Measurements from ENCODE around the gene LAMA3.
A peak's percentile ranks its signal among the peaks of the same experiment; 100 is the strongest.

Gene LAMA3

GRCh38 chr18:23668731-23669130 lies 20.5 kb upstream of the LAMA3 start:
- DNase-seq (ENCODE audit: low read depth in 3 of 3): no peak

GRCh38 chr18:23669202-23669766 lies 20.0 kb upstream of the LAMA3 start:
- DNase-seq (ENCODE audit: low read depth in 3 of 3): no peak

GRCh38 chr18:23669804-23670405 lies 19.3 kb upstream of the LAMA3 start:
- no peak for DNase-seq (ENCODE audit: low read depth in 3 of 3)

- DNase-seq (ENCODE audit: low read depth in 3 of 3): no peak
Observed at GRCh38 chr18:23671564-23671963, 17.7 kb upstream of the LAMA3 start.

- peak in 1 of 3 donors; percentile 19 for DNase-seq (ENCODE audit: low read depth in 3 of 3)
Observed at GRCh38 chr18:23673725-23674124, 15.5 kb upstream of the LAMA3 start.

- DNase-seq (ENCODE audit: low read depth in 3 of 3): no peak
Observed at GRCh38 chr18:23675236-23675635, 14.0 kb upstream of the LAMA3 start.

- no peak for DNase-seq (ENCODE audit: low read depth in 3 of 3)
Observed at GRCh38 chr18:23675896-23676295, 13.4 kb upstream of the LAMA3 start.

GRCh38 chr18:23682045-23682444 lies 7.2 kb upstream of the LAMA3 start:
- DNase-seq (ENCODE audit: low read depth in 3 of 3): no peak

- no peak for DNase-seq (ENCODE audit: low read depth in 3 of 3)
Observed at GRCh38 chr18:23682472-23682871, 6.8 kb upstream of the LAMA3 start.

GRCh38 chr18:23683155-23683554 lies 6.1 kb upstream of the LAMA3 start:
- DNase-seq (ENCODE audit: low read depth in 3 of 3): no peak

- no peak for DNase-seq (ENCODE audit: low read depth in 3 of 3)
Observed at GRCh38 chr18:23683671-23684070, 5.6 kb upstream of the LAMA3 start.

- DNase-seq (ENCODE audit: low read depth in 3 of 3): no peak
Observed at GRCh38 chr18:23684515-23685197, 4.6 kb upstream of the LAMA3 start.

- no peak for DNase-seq (ENCODE audit: low read depth in 3 of 3)
Observed at GRCh38 chr18:23688528-23688927, 725 bp upstream of the LAMA3 start.

GRCh38 chr18:23689616-23690504 lies 607 bp downstream of the LAMA3 start:
- no peak for DNase-seq (ENCODE audit: low read depth in 3 of 3)

GRCh38 chr18:23690505-23691068 lies 1.3 kb downstream of the LAMA3 start:
- DNase-seq (ENCODE audit: low read depth in 3 of 3): no peak

GRCh38 chr18:23693846-23694245 lies 4.6 kb downstream of the LAMA3 start:
- DNase-seq (ENCODE audit: low read depth in 3 of 3): no peak

GRCh38 chr18:23694637-23695430 lies 5.6 kb downstream of the LAMA3 start:
- no peak for DNase-seq (ENCODE audit: low read depth in 3 of 3)

- DNase-seq (ENCODE audit: low read depth in 3 of 3): no peak
Observed at GRCh38 chr18:23701017-23701416, 11.8 kb downstream of the LAMA3 start.

GRCh38 chr18:23701544-23702064 lies 12.4 kb downstream of the LAMA3 start:
- DNase-seq (ENCODE audit: low read depth in 3 of 3): no peak

GRCh38 chr18:23702606-23703005 lies 13.4 kb downstream of the LAMA3 start:
- no peak for DNase-seq (ENCODE audit: low read depth in 3 of 3)

Data from stimulated activated CD4-positive, alpha-beta T cell treated with anti-CD3 and anti-CD28 coated beads, TNF-alpha, amount 100 ng/mL, for 48 hours (primary cell).